ENCODE results near the gene ATP2C1.
"Not testable (repeated sequence)": the region's sequence is repeated elsewhere in the genome, so short reads cannot be mapped to it uniquely, and the experiment has no call there.

ATP2C1 gene

GRCh38 chr3:130969621-130970020, 75.7 kb downstream of the ATP2C1 start:
- Histone ChIP-seq H3K4me3 (ENCODE audit: low read depth, low read length) (no peak overlapping the region), H3K9ac (ENCODE audit: low read length) (no peak overlapping the region), H3K27ac (ENCODE audit: low read depth, low read length) (no peak overlapping the region), H4K91ac (ENCODE audit: low read depth, low read length) (no peak overlapping the region), H3K4me2 (ENCODE audit: low read length) (no peak overlapping the region), H4K8ac (ENCODE audit: low read depth, low read length) (no peak overlapping the region), H3K4ac (ENCODE audit: low read depth, low read length) (no peak overlapping the region), H3K27me3 (ENCODE audit: insufficient read depth, low read length) (no peaks in the 10 kb centered on the region), H2AK5ac (ENCODE audit: low read length) (no peak overlapping the region), H3K4me1 (ENCODE audit: control insufficient read depth in 1 of 2, insufficient read depth in 2 of 2, low read length in 2 of 2) (no peaks in the 10 kb centered on the region), H3K23ac (ENCODE audit: low read length) (no peak overlapping the region), H2AFZ (ENCODE audit: insufficient read depth, low read length, poor library complexity) (no peak overlapping the region), H4K12ac (ENCODE audit: low read depth, low read length) (no peak overlapping the region), H3K79me2 (ENCODE audit: control insufficient read depth, insufficient read depth, low read length, poor library complexity) (no peaks in the 10 kb centered on the region), H3K9me3 (ENCODE audit: insufficient read depth, low read depth, low read length) (no peaks in the 10 kb centered on the region), H3K14ac (ENCODE audit: low read length) (no peak overlapping the region), H2BK120ac (ENCODE audit: insufficient read depth, low read length, poor library complexity) (no peak overlapping the region), H3K79me1 (ENCODE audit: low read length) (peaks cover 2% of the 10 kb centered on the region), H2BK12ac (ENCODE audit: low read length) (no peak overlapping the region), H2BK5ac (ENCODE audit: low read depth, low read length, poor library complexity) (no peak overlapping the region), H3K18ac (ENCODE audit: low read length) (no peak overlapping the region), H3K36me3 (ENCODE audit: control insufficient read depth in 1 of 2, insufficient read depth in 2 of 2, low read length in 2 of 2) (peaks cover 4 to 5% of the 10 kb centered on the region in 2 experiments)
- no CpG with 5 or more reads among the region's 2 CpGs for WGBS (ENCODE audit: extremely low coverage, insufficient coverage, insufficient read length)
- DNase-seq: peak; percentile 55 to 83

- Histone ChIP-seq H2BK5ac (ENCODE audit: low read depth, low read length, poor library complexity) (no peak overlapping the region), H3K27ac (ENCODE audit: low read depth, low read length) (no peak overlapping the region), H3K23ac (ENCODE audit: low read length) (no peak overlapping the region), H3K36me3 (ENCODE audit: control insufficient read depth in 1 of 2, insufficient read depth in 2 of 2, low read length in 2 of 2) (peaks cover 7% of the 10 kb centered on the region in 2 experiments), H3K4me2 (ENCODE audit: low read length) (no peak overlapping the region), H3K9ac (ENCODE audit: low read length) (no peak overlapping the region), H3K4me3 (ENCODE audit: low read depth, low read length) (no peak overlapping the region), H3K79me2 (ENCODE audit: control insufficient read depth, insufficient read depth, low read length, poor library complexity) (no peaks in the 10 kb centered on the region), H3K9me3 (ENCODE audit: insufficient read depth, low read depth, low read length) (no peaks in the 10 kb centered on the region), H2BK120ac (ENCODE audit: insufficient read depth, low read length, poor library complexity) (no peak overlapping the region), H3K18ac (ENCODE audit: low read length) (no peak overlapping the region), H3K79me1 (ENCODE audit: low read length) (peaks cover 2% of the 10 kb centered on the region), H3K4ac (ENCODE audit: low read depth, low read length) (no peak overlapping the region), H4K91ac (ENCODE audit: low read depth, low read length) (no peak overlapping the region), H4K8ac (ENCODE audit: low read depth, low read length) (no peak overlapping the region), H2BK12ac (ENCODE audit: low read length) (no peak overlapping the region), H3K27me3 (ENCODE audit: insufficient read depth, low read length) (no peaks in the 10 kb centered on the region), H3K14ac (ENCODE audit: low read length) (no peak overlapping the region), H4K12ac (ENCODE audit: low read depth, low read length) (no peak overlapping the region), H3K4me1 (ENCODE audit: control insufficient read depth in 1 of 2, insufficient read depth in 2 of 2, low read length in 2 of 2) (no peaks in the 10 kb centered on the region), H2AK5ac (ENCODE audit: low read length) (no peak overlapping the region), H2AFZ (ENCODE audit: insufficient read depth, low read length, poor library complexity) (no peak overlapping the region)
- no peak for DNase-seq
These were observed 77.3 kb downstream of the ATP2C1 start for GRCh38 chr3:130971208-130971607.

GRCh38 chr3:130972592-130972991, 78.7 kb downstream of the ATP2C1 start:
- H4K12ac ChIP-seq (ENCODE audit: low read depth, low read length); H3K4ac ChIP-seq (ENCODE audit: low read depth, low read length); H2BK120ac ChIP-seq (ENCODE audit: insufficient read depth, low read length, poor library complexity); H4K91ac ChIP-seq (ENCODE audit: low read depth, low read length); H3K23ac ChIP-seq (ENCODE audit: low read length); H3K9ac ChIP-seq (ENCODE audit: low read length); H3K4me3 ChIP-seq (ENCODE audit: low read depth, low read length); H2AFZ ChIP-seq (ENCODE audit: insufficient read depth, low read length, poor library complexity); H3K4me2 ChIP-seq (ENCODE audit: low read length); DNase-seq; H3K79me1 ChIP-seq (ENCODE audit: low read length); H2BK12ac ChIP-seq (ENCODE audit: low read length); H3K18ac ChIP-seq (ENCODE audit: low read length); H3K27me3 ChIP-seq (ENCODE audit: insufficient read depth, low read length); H2BK5ac ChIP-seq (ENCODE audit: low read depth, low read length, poor library complexity); H4K8ac ChIP-seq (ENCODE audit: low read depth, low read length); H3K4me1 ChIP-seq (ENCODE audit: control insufficient read depth in 1 of 2, insufficient read depth in 2 of 2, low read length in 2 of 2); H3K27ac ChIP-seq (ENCODE audit: low read depth, low read length); H3K14ac ChIP-seq (ENCODE audit: low read length); H3K79me2 ChIP-seq (ENCODE audit: control insufficient read depth, insufficient read depth, low read length, poor library complexity); H3K9me3 ChIP-seq (ENCODE audit: insufficient read depth, low read depth, low read length); H2AK5ac ChIP-seq (ENCODE audit: low read length): not testable (repeated sequence)
- H3K36me3 ChIP-seq (ENCODE audit: control insufficient read depth in 1 of 2, insufficient read depth in 2 of 2, low read length in 2 of 2): peaks cover 8 to 11% of the 10 kb centered on the region in 2 experiments
- WGBS (ENCODE audit: extremely low coverage, insufficient coverage, insufficient read length): no CpG with 5 or more reads among the region's 2 CpGs

- no peak overlapping the region for H2AFZ ChIP-seq (ENCODE audit: insufficient read depth, low read length, poor library complexity)
These were observed 79.5 kb downstream of the ATP2C1 start for GRCh38 chr3:130973406-130973805.

More at GRCh38 chr3:130973406-130973805, 79.5 kb downstream of the ATP2C1 start:
- no peaks in the 10 kb centered on the region for H3K79me2 ChIP-seq (ENCODE audit: control insufficient read depth, insufficient read depth, low read length, poor library complexity)
- H4K91ac ChIP-seq (ENCODE audit: low read depth, low read length): no peak overlapping the region
- DNase-seq: no peak
- no peaks in the 10 kb centered on the region for H3K4me1 ChIP-seq (ENCODE audit: control insufficient read depth in 1 of 2, insufficient read depth in 2 of 2, low read length in 2 of 2)
- no peak overlapping the region for H3K4me3 ChIP-seq (ENCODE audit: low read depth, low read length)
- H4K8ac ChIP-seq (ENCODE audit: low read depth, low read length): no peak overlapping the region
- no peak overlapping the region for H3K4me2 ChIP-seq (ENCODE audit: low read length)
- no peak overlapping the region for H2AK5ac ChIP-seq (ENCODE audit: low read length)
- H3K4ac ChIP-seq (ENCODE audit: low read depth, low read length): no peak overlapping the region
- H3K18ac ChIP-seq (ENCODE audit: low read length): no peak overlapping the region
- H4K12ac ChIP-seq (ENCODE audit: low read depth, low read length): no peak overlapping the region
- WGBS (ENCODE audit: extremely low coverage, insufficient coverage, insufficient read length): no CpG with 5 or more reads among the region's 5 CpGs
- no peak overlapping the region for H2BK120ac ChIP-seq (ENCODE audit: insufficient read depth, low read length, poor library complexity)
- H2BK5ac ChIP-seq (ENCODE audit: low read depth, low read length, poor library complexity): no peak overlapping the region
- no peak overlapping the region for H2BK12ac ChIP-seq (ENCODE audit: low read length)
- H3K79me1 ChIP-seq (ENCODE audit: low read length): peaks cover under 1% of the 10 kb centered on the region
- no peak overlapping the region for H3K14ac ChIP-seq (ENCODE audit: low read length)
- no peak overlapping the region for H3K9ac ChIP-seq (ENCODE audit: low read length)
- peaks cover 8 to 11% of the 10 kb centered on the region in 2 experiments for H3K36me3 ChIP-seq (ENCODE audit: control insufficient read depth in 1 of 2, insufficient read depth in 2 of 2, low read length in 2 of 2)
- no peak overlapping the region for H3K27ac ChIP-seq (ENCODE audit: low read depth, low read length)
- no peaks in the 10 kb centered on the region for H3K9me3 ChIP-seq (ENCODE audit: insufficient read depth, low read depth, low read length)
- no peak overlapping the region for H3K23ac ChIP-seq (ENCODE audit: low read length)
- no peaks in the 10 kb centered on the region for H3K27me3 ChIP-seq (ENCODE audit: insufficient read depth, low read length)

Data from trophoblast cell (in vitro differentiated cells and primary cell).